Naive B cell (primary cell): ENCODE data around the gene TMEM258. TPM values are rescaled to one million over a fixed set of nuclear protein-coding genes. Genes with fewer than 3 reads are reported as not detected.

Experiments
- ATAC-seq, 2 donors: fragments of 150-1000 bp; cut with Tn5 transposase; 2 replicates each; pipeline ENCODE4 v1.10.0; 2021; ENCODE audit warnings: low read depth in 2 of 2, mild to moderate bottlenecking in 2 of 2, moderate library complexity in 2 of 2
- DNase-seq: peaks from one replicate; pipeline ENCODE4 v3.0.0; 2022
- H3K27ac Mint-ChIP-seq, 6 donors: one replicate each; pipeline ENCODE4 v1.8.0; 2020 to 2022; ENCODE audit warnings: mild to moderate bottlenecking in 6 of 6, mixed read lengths in 6 of 6, moderate library complexity in 5 of 6, inconsistent platforms in 2 of 6
- H3K27me3 Mint-ChIP-seq, 3 donors: one replicate each; pipeline ENCODE4 v1.8.0; 2021 to 2022; ENCODE audit warnings: mixed read lengths in 3 of 3, mild to moderate bottlenecking in 1 of 3
- H3K36me3 Mint-ChIP-seq, 2 donors: one replicate each; pipeline ENCODE4 v1.8.0; 2020 to 2022; ENCODE audit warnings: mixed read lengths in 2 of 2, inconsistent platforms in 1 of 2, mild to moderate bottlenecking in 1 of 2
- H3K4me1 Mint-ChIP-seq, 3 donors: one replicate each; pipeline ENCODE4 v1.8.0; 2020 to 2022; ENCODE audit warnings: mixed read lengths in 3 of 3, inconsistent platforms in 1 of 3, mild to moderate bottlenecking in 1 of 3, moderate library complexity in 1 of 3
- H3K4me3 Mint-ChIP-seq, 8 donors: one replicate each; pipeline ENCODE4 v1.8.0; 2020 to 2022; ENCODE audit warnings: mild to moderate bottlenecking in 8 of 8, mixed read lengths in 8 of 8, moderate library complexity in 8 of 8, inconsistent platforms in 2 of 8
- H3K9me3 Mint-ChIP-seq, 7 donors: one replicate each; pipeline ENCODE4 v1.8.0; 2020 to 2022; ENCODE audit warnings: mixed read lengths in 7 of 7, mild to moderate bottlenecking in 5 of 7, inconsistent platforms in 2 of 7, moderate library complexity in 1 of 7
- polyA plus RNA-seq, 6 donors: library from polyadenylated mRNA; unstranded; fragments of 300-500 nt; fragmentation: Illumina TruSeq; gene quantifications; one replicate each; pipeline ENCODE4 v1.2.3, GENCODE V29; 2021; ENCODE audit warnings: low read depth in 6 of 6

The TMEM258 gene
- polyA plus RNA-seq, 6 donors from 2014 or later: 117 to 238 (median 185) TPM

- peak overlapping the region; percentile 27 to 95 (median 94) for H3K27ac Mint-ChIP-seq
- H3K9me3 Mint-ChIP-seq: peaks cover 0 to 1% (median 0%) of the 10 kb centered on the region in 7 donors
- peaks cover 0 to 4% (median 0%) of the 10 kb centered on the region in 3 donors for H3K27me3 Mint-ChIP-seq
- peaks cover 11 to 23% (median 20%) of the 10 kb centered on the region in 3 donors for H3K4me1 Mint-ChIP-seq
- ATAC-seq: peak; percentile 71 to 74
- H3K4me3 Mint-ChIP-seq: peak overlapping the region; percentile 81 to 97 (median 93)
- DNase-seq: peak; percentile 52
- H3K36me3 Mint-ChIP-seq: no peaks in the 10 kb centered on the region
Observed at GRCh38 chr11:61815790-61816735, 23.7 kb upstream of the TMEM258 start.

- Mint-ChIP-seq H3K36me3 (no peaks in the 10 kb centered on the region), H3K4me1 (peaks cover 11 to 23% (median 20%) of the 10 kb centered on the region in 3 donors), H3K27me3 (peaks cover 0 to 3% (median 0%) of the 10 kb centered on the region in 3 donors), H3K4me3 (peak overlapping the region; percentile 81 to 97 (median 93)), H3K9me3 (peaks cover 0 to 1% (median 0%) of the 10 kb centered on the region in 7 donors), H3K27ac (peak overlapping the region in 5 of 6 donors; percentile 9 to 95 (median 60))
- ATAC-seq (peak; percentile 24 to 25), DNase-seq (peak; percentile 33)
Observed at GRCh38 chr11:61814958-61815789, 22.8 kb upstream of the TMEM258 start.

GRCh38 chr11:61814247-61814957, 22.0 kb upstream of the TMEM258 start:
- ATAC-seq (no peak), DNase-seq (no peak)
- Mint-ChIP-seq H3K27me3 (no peaks in the 10 kb centered on the region), H3K4me1 (peaks cover 11 to 23% (median 20%) of the 10 kb centered on the region in 3 donors), H3K4me3 (peak overlapping the region; percentile 81 to 97 (median 93)), H3K27ac (peak overlapping the region in 3 of 6 donors; percentile 27 to 86 (median 53)), H3K9me3 (peaks cover 0 to 1% (median 0%) of the 10 kb centered on the region in 7 donors), H3K36me3 (no peaks in the 10 kb centered on the region)

DNA sequence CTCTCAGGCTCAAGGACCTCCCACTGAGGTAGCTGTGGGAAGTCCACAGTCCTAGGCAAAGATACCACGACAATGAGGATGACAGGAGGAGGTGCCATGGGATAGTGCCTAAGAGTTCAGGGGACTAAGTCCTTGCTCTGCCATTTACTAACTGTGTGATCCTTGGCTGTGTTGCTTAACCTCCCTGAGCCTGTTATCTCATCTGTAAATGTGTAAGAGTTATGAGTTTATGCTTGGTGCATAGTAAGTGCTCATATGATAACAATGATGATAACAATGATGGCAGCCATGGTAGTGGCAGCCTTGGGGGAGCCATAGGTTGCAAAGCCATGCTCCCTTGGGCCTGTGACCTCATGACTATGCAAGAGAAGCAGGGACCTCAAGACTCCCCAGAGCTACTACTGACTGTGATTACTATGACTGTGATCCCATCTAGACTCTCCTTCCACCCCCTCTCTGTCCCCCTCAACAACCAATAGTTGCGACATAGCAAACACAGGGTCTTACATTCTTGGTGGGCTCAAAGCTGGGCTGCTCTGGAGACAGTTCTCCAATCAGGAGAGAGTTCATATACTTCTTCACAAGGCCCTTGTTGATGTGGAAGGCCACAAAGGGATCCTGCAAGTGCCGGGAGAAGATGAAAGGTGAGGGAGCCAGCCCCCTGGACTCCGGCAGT, 20.5 kb upstream of the TMEM258 start:
- H3K27ac Mint-ChIP-seq: no peak overlapping the region
- H3K27me3 Mint-ChIP-seq: no peaks in the 10 kb centered on the region
- ATAC-seq (no peak), DNase-seq (no peak)
- peaks cover 11 to 23% (median 20%) of the 10 kb centered on the region in 3 donors for H3K4me1 Mint-ChIP-seq
- H3K36me3 Mint-ChIP-seq: no peaks in the 10 kb centered on the region
- H3K4me3 Mint-ChIP-seq: peak overlapping the region in 3 of 8 donors; percentile 47 to 64 (median 59)
- H3K9me3 Mint-ChIP-seq: peaks cover 0 to 1% (median 0%) of the 10 kb centered on the region in 7 donors

GRCh38 chr11:61811831-61812230, 19.4 kb upstream of the TMEM258 start:
- Mint-ChIP-seq H3K4me3 (no peak overlapping the region), H3K27ac (no peak overlapping the region), H3K9me3 (peaks cover 0 to 1% (median 0%) of the 10 kb centered on the region in 7 donors), H3K4me1 (peaks cover 11 to 23% (median 20%) of the 10 kb centered on the region in 3 donors), H3K36me3 (no peaks in the 10 kb centered on the region), H3K27me3 (no peaks in the 10 kb centered on the region)
- no peak for DNase-seq
- ATAC-seq: no peak

GRCh38 chr11:61810671-61811175, 18.3 kb upstream of the TMEM258 start:
- Mint-ChIP-seq H3K36me3 (no peaks in the 10 kb centered on the region), H3K4me3 (no peak overlapping the region), H3K4me1 (peaks cover 8 to 16% (median 12%) of the 10 kb centered on the region in 3 donors), H3K27ac (no peak overlapping the region), H3K27me3 (no peaks in the 10 kb centered on the region), H3K9me3 (peaks cover 0 to 1% (median 0%) of the 10 kb centered on the region in 7 donors)
- DNase-seq (no peak), ATAC-seq (no peak)

- Mint-ChIP-seq H3K9me3 (no peaks in the 10 kb centered on the region), H3K4me3 (no peak overlapping the region), H3K27me3 (no peaks in the 10 kb centered on the region), H3K27ac (no peak overlapping the region), H3K4me1 (peaks cover 0 to 6% (median 2%) of the 10 kb centered on the region in 3 donors), H3K36me3 (no peaks in the 10 kb centered on the region)
- ATAC-seq (no peak), DNase-seq (no peak)
Observed at GRCh38 chr11:61806785-61807184, 14.4 kb upstream of the TMEM258 start.

- H3K4me1 Mint-ChIP-seq: peaks cover 0 to 6% (median 0%) of the 10 kb centered on the region in 3 donors
- no peak for DNase-seq
- H3K27ac Mint-ChIP-seq: peak overlapping the region in 1 of 6 donors; percentile 72
- no peaks in the 10 kb centered on the region for H3K36me3 Mint-ChIP-seq
- no peak overlapping the region for H3K4me3 Mint-ChIP-seq
- ATAC-seq: no peak
- no peaks in the 10 kb centered on the region for H3K27me3 Mint-ChIP-seq
- H3K9me3 Mint-ChIP-seq: no peaks in the 10 kb centered on the region
Observed at GRCh38 chr11:61805146-61805545, 12.7 kb upstream of the TMEM258 start.

GRCh38 chr11:61803889-61804647, 11.7 kb upstream of the TMEM258 start:
- no peaks in the 10 kb centered on the region for H3K36me3 Mint-ChIP-seq

DNA sequence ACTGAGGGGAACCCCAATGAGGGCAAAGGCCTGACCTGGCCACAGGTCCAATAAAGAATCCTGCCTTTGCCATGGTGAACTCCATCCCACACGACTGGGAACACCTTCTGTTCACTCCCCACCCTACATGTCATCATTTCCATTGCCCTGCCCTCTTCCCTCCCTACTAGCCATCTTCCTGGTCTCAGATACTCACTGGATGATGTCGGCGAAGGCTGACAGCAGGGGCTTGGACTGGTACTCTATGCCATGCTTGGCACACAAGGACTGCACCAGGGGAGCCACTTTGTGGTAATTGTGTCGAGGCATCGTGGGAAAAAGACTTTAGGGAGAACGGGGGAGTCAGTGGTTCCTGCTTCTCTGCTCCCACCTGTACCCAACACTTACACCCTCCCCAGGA, 10.2 kb upstream of the TMEM258 start:
- Mint-ChIP-seq H3K27me3 (no peaks in the 10 kb centered on the region), H3K4me3 (no peak overlapping the region), H3K4me1 (peaks cover 0 to 6% (median 0%) of the 10 kb centered on the region in 3 donors), H3K9me3 (no peaks in the 10 kb centered on the region), H3K36me3 (no peaks in the 10 kb centered on the region), H3K27ac (peak overlapping the region in 2 of 6 donors; percentile 27 to 62)
- DNase-seq (no peak), ATAC-seq (no peak)

More at GRCh38 chr11:61803889-61804647, 11.7 kb upstream of the TMEM258 start:
- no peaks in the 10 kb centered on the region for H3K9me3 Mint-ChIP-seq
- peaks cover 0 to 6% (median 0%) of the 10 kb centered on the region in 3 donors for H3K4me1 Mint-ChIP-seq
- no peaks in the 10 kb centered on the region for H3K27me3 Mint-ChIP-seq
- H3K27ac Mint-ChIP-seq: peak overlapping the region in 1 of 6 donors; percentile 32
- no peak for DNase-seq
- H3K4me3 Mint-ChIP-seq: no peak overlapping the region
- no peak for ATAC-seq

GRCh38 chr11:61800331-61801281, 8.2 kb upstream of the TMEM258 start:
- H3K9me3 Mint-ChIP-seq: no peaks in the 10 kb centered on the region
- H3K27me3 Mint-ChIP-seq: no peaks in the 10 kb centered on the region
- H3K36me3 Mint-ChIP-seq: no peaks in the 10 kb centered on the region
- no peak for ATAC-seq
- peaks cover 0 to 9% (median 4%) of the 10 kb centered on the region in 3 donors for H3K4me1 Mint-ChIP-seq
- no peak for DNase-seq
- peak overlapping the region in 1 of 6 donors; percentile 56 for H3K27ac Mint-ChIP-seq
- H3K4me3 Mint-ChIP-seq: peak overlapping the region in 2 of 8 donors; percentile 35 to 49
